Upper lobe of right lung (tissue), 1 donor: ENCODE results near the gene VENTX. TPM values are rescaled to one million over a fixed set of nuclear protein-coding genes. Genes with fewer than 3 reads are reported as not detected.

Experiments used
- ATAC-seq: fragments of 200-7000 bp; cut with Tn5 transposase; one replicate; pipeline ENCODE4 v1.9.1; 2020; ENCODE audit warnings: mild to moderate bottlenecking, moderate library complexity
- DNase-seq: peaks from one replicate; pipeline ENCODE4 v3.0.0-alpha.2; 2020
- H3K27ac ChIP-seq: fragments of 200-600 bp; one replicate; pipeline ENCODE4 v1.8.0; 2022
- H3K27me3 ChIP-seq: fragments of 200-600 bp; one replicate; pipeline ENCODE4 v1.8.0; 2022; ENCODE audit warnings: mild to moderate bottlenecking
- H3K36me3 ChIP-seq: fragments of 200-600 bp; one replicate; pipeline ENCODE4 v1.8.0; 2022
- H3K4me1 ChIP-seq: fragments of 200-600 bp; one replicate; pipeline ENCODE4 v1.8.0; 2022
- H3K4me3 ChIP-seq: fragments of 200-600 bp; one replicate; pipeline ENCODE4 v1.8.0; 2022; ENCODE audit warnings: mild to moderate bottlenecking
- H3K9me3 ChIP-seq: fragments of 200-600 bp; one replicate; pipeline ENCODE4 v1.8.0; 2022
- CTCF ChIP-seq: fragments of 200-600 bp; IDR thresholded peaks from one replicate; pipeline ENCODE4 v1.8.0; 2022; ENCODE audit warnings: antibody characterized with exemption
- intact Hi-C: fragments of 100-400 bp; cut with DNase I; formaldehyde crosslinking; loops from one replicate; pipeline ENCODE4 v1.11.0; 2022
- total RNA-seq: library from RNA; stranded (reverse); fragmentation: NEBNext Ultra II Directional; extraction: Animal tissue kit (Norgen Biotek cat#: 25700); gene quantifications from one replicate; pipeline ENCODE4 v1.2.1, GENCODE V29; 2021
- donor health status: DM: no; HTN: yes; CAD: no; lungs with severe emphysema.

Gene VENTX
- total RNA-seq, 1 donor from 2014 or later = 3.4 TPM

GRCh38 chr10:133242611-133243356 is 5.1 kb downstream of the VENTX start:
- intact Hi-C loops = no loop called here
- no peak for TF ChIP-seq CTCF
- Histone ChIP-seq H3K4me3 (no peak overlapping the region), H3K27me3 (peaks cover 58% of the 10 kb centered on the region), H3K36me3 (no peaks in the 10 kb centered on the region), H3K27ac (no peak overlapping the region), H3K9me3 (no peaks in the 10 kb centered on the region), H3K4me1 (peaks cover 7% of the 10 kb centered on the region)
- ATAC-seq (no peak), DNase-seq (no peak)

- H3K27ac ChIP-seq = no peak overlapping the region
- peaks cover 50% of the 10 kb centered on the region for H3K27me3 ChIP-seq
- H3K9me3 ChIP-seq = no peaks in the 10 kb centered on the region
- DNase-seq = no peak
- peaks cover 7% of the 10 kb centered on the region for H3K4me1 ChIP-seq
- intact Hi-C loops = no loop called here
- ATAC-seq = no peak
- TF ChIP-seq CTCF = no peak
- H3K4me3 ChIP-seq = no peak overlapping the region
- H3K36me3 ChIP-seq = no peaks in the 10 kb centered on the region
Observed at GRCh38 chr10:133243593-133243992, 5.9 kb downstream of the VENTX start.

DNA sequence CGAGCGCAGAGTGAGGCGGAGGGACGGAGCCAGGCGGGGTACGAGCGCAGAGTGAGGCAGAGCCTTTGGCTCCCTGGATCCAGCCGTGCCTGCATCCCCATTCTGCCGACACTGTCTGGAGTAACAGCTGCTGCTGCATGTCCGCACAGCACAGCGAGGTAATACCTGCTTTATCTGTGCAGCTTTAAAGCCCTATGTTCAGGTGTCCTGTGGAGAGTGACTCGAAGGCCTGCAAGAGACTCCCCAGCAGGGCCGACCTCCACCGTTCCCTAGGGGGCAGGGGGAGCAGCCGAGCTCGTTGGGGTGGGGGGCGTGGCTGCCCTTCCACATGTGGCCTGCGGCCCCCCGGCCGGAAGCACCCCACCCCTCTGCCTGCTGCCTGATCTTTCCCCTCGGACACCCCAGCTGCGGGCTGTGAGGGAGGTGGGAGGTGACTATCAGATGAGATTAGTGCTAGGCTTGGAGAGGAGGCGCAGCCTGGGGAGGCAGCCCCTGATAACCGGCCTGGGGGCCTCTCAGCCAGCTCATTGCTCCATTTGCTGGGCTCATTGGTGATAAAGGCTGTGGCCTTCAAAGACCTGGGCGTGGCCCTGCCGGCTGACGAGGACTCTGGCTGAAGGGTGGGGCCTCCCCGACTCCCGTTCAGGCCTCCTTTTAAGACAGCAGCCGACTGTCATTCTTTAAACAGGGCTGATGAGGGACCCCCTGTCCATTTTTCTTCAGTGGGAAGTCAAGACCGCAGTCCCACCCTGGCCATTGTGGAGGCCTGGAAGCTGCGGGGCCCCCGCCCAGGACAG is 8.0 kb downstream of the VENTX start:
- intact Hi-C loops = no loop called here
- H3K9me3 ChIP-seq = no peaks in the 10 kb centered on the region
- TF ChIP-seq CTCF = no peak
- no peaks in the 10 kb centered on the region for H3K36me3 ChIP-seq
- H3K27me3 ChIP-seq = peaks cover 43% of the 10 kb centered on the region
- ATAC-seq = no peak
- no peak for DNase-seq
- H3K27ac ChIP-seq = no peak overlapping the region
- peaks cover 7% of the 10 kb centered on the region for H3K4me1 ChIP-seq
- no peak overlapping the region for H3K4me3 ChIP-seq

DNA sequence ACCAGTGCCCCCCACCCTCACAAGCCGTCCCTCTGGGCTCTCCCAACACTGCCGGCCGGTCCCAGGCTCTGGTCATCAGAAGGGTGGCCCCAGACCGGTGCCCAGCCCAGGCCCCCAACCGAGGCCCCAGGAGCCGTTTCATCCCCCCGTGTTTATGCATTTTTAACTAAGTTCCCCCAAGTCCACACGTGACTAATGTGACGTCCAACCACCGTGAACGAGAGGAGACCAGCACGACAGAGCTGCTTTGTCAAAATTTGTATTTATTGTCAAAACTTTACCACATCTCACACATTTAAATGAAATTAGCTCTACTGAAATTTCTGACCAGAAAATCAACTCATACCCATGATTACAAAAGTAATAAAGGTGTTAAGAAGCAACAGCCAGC is 8.6 kb downstream of the VENTX start:
- H3K4me1 ChIP-seq = peaks cover 2% of the 10 kb centered on the region
- H3K27ac ChIP-seq = no peak overlapping the region
- no peak overlapping the region for H3K4me3 ChIP-seq
- H3K36me3 ChIP-seq = no peaks in the 10 kb centered on the region
- ATAC-seq = no peak
- DNase-seq = no peak
- H3K27me3 ChIP-seq = peaks cover 37% of the 10 kb centered on the region
- intact Hi-C loops = no loop called here
- no peaks in the 10 kb centered on the region for H3K9me3 ChIP-seq
- TF ChIP-seq CTCF = no peak

- no peak overlapping the region for H3K27ac ChIP-seq
- H3K4me3 ChIP-seq = no peak overlapping the region
- H3K9me3 ChIP-seq = no peaks in the 10 kb centered on the region
- H3K4me1 ChIP-seq = no peaks in the 10 kb centered on the region
- intact Hi-C loops = no loop called here
- H3K36me3 ChIP-seq = no peaks in the 10 kb centered on the region
- peaks cover 28% of the 10 kb centered on the region for H3K27me3 ChIP-seq
- ATAC-seq (no peak), DNase-seq (no peak)
- TF ChIP-seq CTCF = no peak
Observed at GRCh38 chr10:133247681-133248333, 10.2 kb downstream of the VENTX start.
